GM12878 (cell line): ENCODE data around the gene SCAMP5. TPM values are rescaled to one million over a fixed set of nuclear protein-coding genes. Genes with fewer than 3 reads are reported as not detected.

Source experiments
- ATAC-seq: fragments of 200-7000 bp; cut with Tn5 transposase; 3 replicates; pipeline ENCODE4 v1.9.1; 2020; ENCODE audit warnings: mild to moderate bottlenecking, moderate library complexity
- BruUV-seq: library from RNA; stranded (reverse); fragments of 400-500 nt; replicated peaks from 2 replicates; lab custom pipeline; 2021; lab: Mats Ljungman, UMichigan
- CTCF ChIA-PET: fragments of 300-600 bp; sonication (Branson Sonifier 250); formaldehyde crosslinking; extraction: SDS; loops from one replicate; lab custom pipeline; 2021; ENCODE audit warnings: inconsistent platforms; lab: Yijun Ruan, JAX
- POLR2A ChIA-PET: fragments of 350-600 bp; formaldehyde crosslinking; extraction: SDS; loops from one replicate; lab custom pipeline; 2021; ENCODE audit warnings: inconsistent platforms; lab: Charles Lee
- RAD21 ChIA-PET: fragments of 300-600 bp; sonication (Branson Sonifier 250); formaldehyde crosslinking; loops from one replicate; lab custom pipeline; 2023; ENCODE audit warnings: antibody characterized with exemption; ENCODE audit not compliant: unreplicated experiment; lab: Charles Lee
- SMC1A ChIA-PET: fragments of 300-600 bp; sonication (Branson Sonifier 250); formaldehyde crosslinking; loops from one replicate; lab custom pipeline; 2023; ENCODE audit not compliant: unreplicated experiment, uncharacterized antibody; lab: Charles Lee
- DNase-seq: peaks from one replicate; pipeline ENCODE4 v3.0.0-alpha.2; 2011; ENCODE audit warnings: low read depth, low spot score
- FAIRE-seq: peaks from 3 replicates; lab custom pipeline; 2011; peaks lifted over from hg19 to GRCh38; lab: Jason Lieb, UNC
- H2AFZ ChIP-seq: 2 replicates; pipeline ENCODE4 v1.6.0; 2011; ENCODE audit warnings: low read depth, low read length, control low read depth; ENCODE audit not compliant: control insufficient read depth
- H3K27ac ChIP-seq: 2 replicates; pipeline ENCODE4 v1.5.1; 2011; ENCODE audit warnings: control low read depth; ENCODE audit not compliant: control insufficient read depth, insufficient read depth
- H3K27me3 ChIP-seq, 2 experiments: replicated peaks in 1 of 2; 2 replicates each; pipeline versions ENCODE4 v1.6.0 to v1.6.1; 2011; ENCODE audit warnings: low read length in 1 of 2; ENCODE audit not compliant: control insufficient read depth in 2 of 2, insufficient read depth in 2 of 2
- H3K36me3 ChIP-seq, 2 experiments: 2 replicates each; pipeline ENCODE4 v1.5.1; 2011; ENCODE audit warnings: low read length in 1 of 2; ENCODE audit not compliant: control insufficient read depth in 2 of 2, insufficient read depth in 2 of 2
- H3K4me1 ChIP-seq: 2 replicates; pipeline ENCODE4 v1.6.1; 2011; ENCODE audit warnings: mild to moderate bottlenecking, low read length, moderate library complexity, mixed read lengths; ENCODE audit not compliant: control insufficient read depth, insufficient read depth
- H3K4me2 ChIP-seq: 2 replicates; pipeline ENCODE4 v1.6.0; 2011; ENCODE audit warnings: control low read depth; ENCODE audit not compliant: control insufficient read depth, insufficient read depth
- H3K4me3 ChIP-seq: fragments of 200-600 bp; sonication (generic); 2 replicates; pipeline ENCODE4 v1.5.1; 2016
- H3K79me2 ChIP-seq: 2 replicates; pipeline ENCODE4 v1.6.0; 2011; ENCODE audit warnings: low read length; ENCODE audit not compliant: control insufficient read depth, insufficient read depth
- H3K9ac ChIP-seq: 2 replicates; pipeline ENCODE4 v1.8.0; 2011; ENCODE audit warnings: low read length, control low read depth, mixed read lengths; ENCODE audit not compliant: control insufficient read depth, insufficient read depth
- H3K9me3 ChIP-seq: replicated peaks from 3 replicates; pipeline ENCODE4 v1.5.1; 2011; ENCODE audit warnings: mild to moderate bottlenecking, low read length; ENCODE audit not compliant: control insufficient read depth, insufficient read depth
- H4K20me1 ChIP-seq: 2 replicates; pipeline ENCODE4 v1.6.0; 2011; ENCODE audit not compliant: control insufficient read depth, insufficient read depth
- BCL11A ChIP-seq: IDR thresholded peaks from 2 replicates; pipeline ENCODE4 v1.6.1; 2011; ENCODE audit warnings: low read depth, low read length
- FOXM1 ChIP-seq: IDR thresholded peaks from 2 replicates; pipeline ENCODE4 v1.6.1; 2012; ENCODE audit warnings: low read depth, mild to moderate bottlenecking, inconsistent platforms, low read length, moderate library complexity
- GABPA ChIP-seq: IDR thresholded peaks from 2 replicates; pipeline ENCODE4 v1.6.1; 2014; ENCODE audit warnings: antibody characterized with exemption, low read depth, mild to moderate bottlenecking, inconsistent platforms
- HDAC2 ChIP-seq: fragments of 200-600 bp; sonication (generic); IDR thresholded peaks from 2 replicates; pipeline ENCODE4 v1.6.1; 2017
- MEF2A ChIP-seq: IDR thresholded peaks from 2 replicates; pipeline ENCODE4 v1.6.1; 2011; ENCODE audit warnings: low read depth, mild to moderate bottlenecking, low read length, moderate library complexity; ENCODE audit not compliant: insufficient read depth
- NBN ChIP-seq: fragments of 450-650 bp; IDR thresholded peaks from 2 replicates; pipeline ENCODE4 v1.6.1; 2016
- NR2C1 ChIP-seq: fragments of 450-650 bp; IDR thresholded peaks from 2 replicates; pipeline ENCODE4 v1.6.1; 2017; ENCODE audit warnings: antibody characterized with exemption, mild to moderate bottlenecking, moderate library complexity
- NR2C2 ChIP-seq: IDR thresholded peaks from 2 replicates; pipeline ENCODE4 v1.6.1; 2011; ENCODE audit warnings: borderline replicate concordance, low read depth; ENCODE audit not compliant: control insufficient read depth, insufficient read length
- POLR2A ChIP-seq: IDR thresholded peaks from 2 replicates; pipeline ENCODE4 v1.6.1; 2011; ENCODE audit warnings: low read depth, mild to moderate bottlenecking, low read length
- POU2F2 ChIP-seq: IDR thresholded peaks from 3 replicates; pipeline ENCODE4 v1.6.1; 2011; ENCODE audit warnings: low read depth, mild to moderate bottlenecking, low read length, borderline replicate concordance
- RAD21 ChIP-seq: IDR thresholded peaks from 2 replicates; pipeline ENCODE4 v1.6.1; 2011; ENCODE audit warnings: mild to moderate bottlenecking, low read depth, low read length, moderate library complexity; ENCODE audit not compliant: insufficient read depth
- RB1 ChIP-seq: fragments of 450-650 bp; formaldehyde crosslinking; IDR thresholded peaks from 2 replicates; pipeline ENCODE4 v1.6.1; 2017; ENCODE audit warnings: mild to moderate bottlenecking, borderline replicate concordance
- RELA ChIP-seq: fragments of 450-650 bp; IDR thresholded peaks from 2 replicates; pipeline ENCODE4 v1.8.0; 2014; ENCODE audit warnings: borderline replicate concordance; ENCODE audit not compliant: partially characterized antibody
- RUNX3 ChIP-seq: IDR thresholded peaks from 2 replicates; pipeline ENCODE4 v1.6.1; 2012; ENCODE audit warnings: low read length, inconsistent platforms
- SMAD5 ChIP-seq: IDR thresholded peaks from 2 replicates; pipeline ENCODE4 v1.6.1; 2016; ENCODE audit warnings: antibody characterized with exemption, low read depth
- SMARCA5 ChIP-seq: fragments of 450-650 bp; IDR thresholded peaks from 2 replicates; pipeline ENCODE4 v1.6.1; 2017; ENCODE audit warnings: mild to moderate bottlenecking
- SPI1 ChIP-seq: IDR thresholded peaks from 2 replicates; pipeline ENCODE4 v1.6.1; 2011; ENCODE audit warnings: low read depth, mild to moderate bottlenecking, low read length, moderate library complexity, borderline replicate concordance; ENCODE audit not compliant: insufficient read depth
- SRF ChIP-seq, 2 experiments: IDR thresholded peaks; 2 replicates each; pipeline ENCODE4 v1.6.1; 2011; ENCODE audit warnings: low read depth in 2 of 2, low read length in 2 of 2, mild to moderate bottlenecking in 1 of 2, moderate library complexity in 1 of 2
- YY1 ChIP-seq: IDR thresholded peaks from 2 replicates; pipeline ENCODE4 v1.6.1; 2011; ENCODE audit warnings: low read depth, mild to moderate bottlenecking, low read length
- ZNF217 ChIP-seq: fragments of 450-650 bp; IDR thresholded peaks from 2 replicates; pipeline ENCODE4 v1.6.1; 2017; ENCODE audit warnings: antibody characterized with exemption, mild to moderate bottlenecking
- WGBS: methylation state at CpG from one replicate; pipeline ENCODE4 v1.1.6; 2016; ENCODE audit warnings: low lambda C conversion rate; ENCODE audit not compliant: insufficient replicate concordance, insufficient coverage; ENCODE audit errors: missing lambda C conversion rate; 5-methylcytosine and 5-hydroxymethylcytosine counted together
- in situ Hi-C: fragments of 300-500 bp; cut with MboI; formaldehyde crosslinking; loops from 9 replicates; pipeline ENCODE4 v1.14.3; 2018; ENCODE audit warnings: mixed read lengths
- intact Hi-C: fragments of 100-400 bp; cut with micrococcal nuclease; formaldehyde crosslinking; loops from one replicate; pipeline ENCODE4 v1.14.2; 2022; ENCODE audit not compliant: unreplicated experiment
- polyA plus RNA-seq, 11 experiments: library from polyadenylated mRNA; depleted of rRNA in 4 of 11; unstranded in 6 of 11; stranded (reverse) in 5 of 11; fragments of >200 nt; fragmentation: Nextera tagmentation in 4 of 11; fragmentation: Illumina TruSeq in 1 of 11; extraction: Ambion mirVana in 4 of 11; extraction: Trizol in 1 of 11; gene quantifications; 1 replicate in 1 of 11; 2 replicates in 10 of 11; pipeline versions ENCODE4 v1.2.1 to v1.2.3, GENCODE V29; 2011 to 2016; ENCODE audit warnings: inconsistent platforms in 2 of 11, missing spikeins in 2 of 11, low read depth in 1 of 11
- total RNA-seq, 4 experiments: library from RNA; depleted of rRNA in 3 of 4; stranded (reverse); fragments of >200 nt in 3 of 4; fragmentation: Illumina TruSeq in 1 of 4; extraction: Trizol in 1 of 4; gene quantifications; 2 replicates each; pipeline versions ENCODE4 v1.2.1 to v1.2.3, GENCODE V29; 2013 to 2021
- TF ChIP-seq, protein P1 (sequence below): IDR thresholded peaks from 2 replicates; pipeline ENCODE4 v1.6.1; 2012; ENCODE audit warnings: low read depth, low read length, improper control_type of control experiment
- TF ChIP-seq, protein P2 (sequence below), 3 experiments: IDR thresholded peaks in 2 of 3; conservative IDR thresholded peaks in 1 of 3; 2 replicates each; pipeline ENCODE4 v1.5.1; 2011; ENCODE audit warnings: low read depth in 3 of 3, low read length in 3 of 3, mild to moderate bottlenecking in 3 of 3, control low read depth in 2 of 3, moderate library complexity in 2 of 3, inconsistent platforms in 1 of 3, mixed read lengths in 1 of 3; ENCODE audit not compliant: control insufficient read depth in 2 of 3, insufficient read depth in 1 of 3; ENCODE audit errors: extremely low read depth in 1 of 3

Gene SCAMP5
- total and polyA plus RNA-seq, 10 of the 15 experiments (the other 5 are each of a cell fraction or from before 2014, with no cell fraction given), result 1.6 to 41.6 (median 16.9) TPM

DNA sequence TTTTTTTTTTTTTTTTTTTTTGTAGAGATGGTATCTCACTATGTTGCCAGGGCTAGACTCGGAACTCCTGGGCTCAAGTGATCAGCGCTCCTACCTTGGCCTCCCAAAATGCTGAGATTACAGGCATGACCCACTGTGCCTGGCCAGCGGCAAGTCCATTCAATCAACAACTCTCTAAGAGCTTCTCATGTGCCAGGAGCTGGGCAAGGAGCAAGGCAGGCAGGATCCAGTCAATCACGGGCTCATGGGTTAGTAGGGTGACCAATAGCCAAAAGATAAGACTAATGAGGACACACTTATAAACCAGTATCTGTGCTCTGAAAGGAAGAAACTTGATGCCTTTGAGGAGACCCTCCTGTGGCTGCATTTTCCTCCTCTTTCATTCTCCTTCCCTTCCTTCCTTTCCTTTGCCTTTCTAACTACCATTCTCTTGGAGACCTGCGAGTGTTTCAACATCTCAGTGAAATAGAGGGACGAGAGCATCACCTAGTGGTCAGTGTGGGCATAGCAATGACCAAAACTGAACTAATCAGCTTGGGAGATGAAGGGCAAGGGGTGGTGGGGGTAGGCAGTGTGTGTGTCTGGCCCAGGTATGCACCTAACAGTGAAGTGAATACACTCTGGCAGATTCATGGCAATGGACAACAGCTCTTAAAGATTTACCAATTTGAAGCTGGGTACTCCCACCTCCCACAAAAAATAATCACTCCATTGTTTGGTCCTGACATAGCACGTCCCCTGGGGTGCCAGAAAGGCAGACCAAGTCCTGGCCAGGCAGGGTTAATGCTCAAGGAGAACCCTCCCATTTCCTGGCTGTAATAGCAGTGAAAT is 45.1 kb upstream of the SCAMP5 start:
- no peak overlapping the region for H3K27ac ChIP-seq
- FAIRE-seq (peak; percentile 95), ATAC-seq (peak; percentile 93), DNase-seq (peak; percentile 53)
- POLR2A ChIA-PET, result interaction anchor here (0.8 to 1.7 kb wide), 5 partner anchors 8 to 181 kb away, joined by 3 to 4 read pairs (median 4); no protein-coding TSS in a partner anchor
- no peak overlapping the region for H3K4me2 ChIP-seq
- H3K4me3 ChIP-seq, result no peak overlapping the region
- no peaks in the 10 kb centered on the region for H3K27me3 ChIP-seq
- H3K79me2 ChIP-seq, result no peaks in the 10 kb centered on the region
- SMC1A ChIA-PET, result interaction anchor here (0.6 to 8.1 kb wide), 19 partner anchors 10 to 316 kb away, joined by 3 to 82 read pairs (median 4); partner anchors contain the start of gene FAM219B
- no peaks in the 10 kb centered on the region for H3K9me3 ChIP-seq
- CTCF ChIA-PET, result interaction anchor here (0.6 to 6.4 kb wide), 40 partner anchors 8 to 501 kb away, joined by 3 to 117 read pairs (median 4); partner anchors contain the start of genes FAM219B, SCAMP5 and SIN3A
- RAD21 ChIA-PET, result interaction anchor here (0.6 to 7.2 kb wide), 18 partner anchors 10 to 566 kb away, joined by 3 to 50 read pairs (median 3); partner anchors contain the start of genes FAM219B and ULK3
- no peaks in the 10 kb centered on the region for H4K20me1 ChIP-seq
- in situ Hi-C loops, result no loop called here
- H2AFZ ChIP-seq, result no peak overlapping the region
- no peaks in the 10 kb centered on the region for H3K36me3 ChIP-seq
- no peak overlapping the region for H3K9ac ChIP-seq
- intact Hi-C loops, result loop anchor here (1.0 to 2.0 kb wide), 4 partner anchors 39 to 315 kb away; no protein-coding TSS in a partner anchor
- H3K4me1 ChIP-seq, result no peaks in the 10 kb centered on the region; the same call in none of the 2 replicates
- 46% methylated on average over 6 of the region's 7 CpGs for WGBS
- BruUV-seq, result no TSS peak
- TF ChIP-seq RAD21 (peak; percentile 99), SRF (IDR thresholded peaks at IDR 0.05; ENCODE audit: low read depth in 2 of 2, low read length in 2 of 2) (no peak), SMAD5 (no peak), GABPA (no peak), SMARCA5 (peak; percentile 20; the same call in 1 of the 2 replicates), BCL11A (no peak), SPI1 (no peak), NR2C2 (no peak), RUNX3 (peak; percentile 45; the same call in 1 of the 2 replicates), RELA (peak; percentile 57), ZNF217 (no peak), NBN (0 out of 2 replicates have a peak, but pooled peaks have one; percentile 39), HDAC2 (no peak), NR2C1 (no peak), POU2F2 (0 out of 3 replicates have a peak, but pooled peaks have one; percentile 9), POLR2A (no peak), YY1 (0 out of 2 replicates have a peak, but pooled peaks have one; percentile 50), FOXM1 (no peak), MEF2A (0 out of 2 replicates have a peak, but pooled peaks have one; percentile 32), RB1 (peak; percentile 50; the same call in 1 of the 2 replicates)
- TF ChIP-seq, protein P1, sequence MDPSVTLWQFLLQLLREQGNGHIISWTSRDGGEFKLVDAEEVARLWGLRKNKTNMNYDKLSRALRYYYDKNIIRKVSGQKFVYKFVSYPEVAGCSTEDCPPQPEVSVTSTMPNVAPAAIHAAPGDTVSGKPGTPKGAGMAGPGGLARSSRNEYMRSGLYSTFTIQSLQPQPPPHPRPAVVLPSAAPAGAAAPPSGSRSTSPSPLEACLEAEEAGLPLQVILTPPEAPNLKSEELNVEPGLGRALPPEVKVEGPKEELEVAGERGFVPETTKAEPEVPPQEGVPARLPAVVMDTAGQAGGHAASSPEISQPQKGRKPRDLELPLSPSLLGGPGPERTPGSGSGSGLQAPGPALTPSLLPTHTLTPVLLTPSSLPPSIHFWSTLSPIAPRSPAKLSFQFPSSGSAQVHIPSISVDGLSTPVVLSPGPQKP, result no peak
- TF ChIP-seq, protein P2, sequence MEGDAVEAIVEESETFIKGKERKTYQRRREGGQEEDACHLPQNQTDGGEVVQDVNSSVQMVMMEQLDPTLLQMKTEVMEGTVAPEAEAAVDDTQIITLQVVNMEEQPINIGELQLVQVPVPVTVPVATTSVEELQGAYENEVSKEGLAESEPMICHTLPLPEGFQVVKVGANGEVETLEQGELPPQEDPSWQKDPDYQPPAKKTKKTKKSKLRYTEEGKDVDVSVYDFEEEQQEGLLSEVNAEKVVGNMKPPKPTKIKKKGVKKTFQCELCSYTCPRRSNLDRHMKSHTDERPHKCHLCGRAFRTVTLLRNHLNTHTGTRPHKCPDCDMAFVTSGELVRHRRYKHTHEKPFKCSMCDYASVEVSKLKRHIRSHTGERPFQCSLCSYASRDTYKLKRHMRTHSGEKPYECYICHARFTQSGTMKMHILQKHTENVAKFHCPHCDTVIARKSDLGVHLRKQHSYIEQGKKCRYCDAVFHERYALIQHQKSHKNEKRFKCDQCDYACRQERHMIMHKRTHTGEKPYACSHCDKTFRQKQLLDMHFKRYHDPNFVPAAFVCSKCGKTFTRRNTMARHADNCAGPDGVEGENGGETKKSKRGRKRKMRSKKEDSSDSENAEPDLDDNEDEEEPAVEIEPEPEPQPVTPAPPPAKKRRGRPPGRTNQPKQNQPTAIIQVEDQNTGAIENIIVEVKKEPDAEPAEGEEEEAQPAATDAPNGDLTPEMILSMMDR (IDR thresholded peaks at IDR 0.05 in 2 of 3, conservative IDR thresholded peaks at IDR 0.05 in 1 of 3; ENCODE audit: control insufficient read depth in 2 of 3, extremely low read depth in 1 of 3, insufficient read depth in 1 of 3, low read depth in 3 of 3, low read length in 3 of 3), result peak; percentile 99 to 100 (median 99); a peak in 5 of 6 replicates
